ENCODE results near the gene HSD17B3.

GRCh38 chr9:96344458-96345180 lies 42.6 kb upstream of the HSD17B3 start:
- TF ChIP-seq NFRKB (IDR thresholded peaks at IDR 0.05) (no peak), SP1 (IDR thresholded peaks at IDR 0.05) (no peak), ARNT (IDR thresholded peaks at IDR 0.05) (no peak), ELF4 (IDR thresholded peaks at IDR 0.05) (no peak), SUZ12 (IDR thresholded peaks at IDR 0.05) (no peak), HDGF (IDR thresholded peaks at IDR 0.05; ENCODE audit: borderline replicate concordance) (no peak), CTBP1 (IDR thresholded peaks at IDR 0.05; ENCODE audit: borderline replicate concordance) (no peak), FOXM1 (IDR thresholded peaks at IDR 0.05; ENCODE audit: borderline replicate concordance) (no peak)
